B cell (primary cell): ENCODE results near the gene SRGAP2B. TPM values are rescaled to one million over a fixed set of nuclear protein-coding genes. Genes with fewer than 3 reads are reported as not detected.
"Not testable (repeated sequence)": the region's sequence is repeated elsewhere in the genome, so short reads cannot be mapped to it uniquely, and the experiment has no call there.

Experiments
- ATAC-seq: fragments of 200-7000 bp; cut with Tn5 transposase; one replicate; pipeline ENCODE4 v1.10.0; 2021; ENCODE audit warnings: low read depth, mild to moderate bottlenecking, moderate number of reproducible peaks, moderate library complexity
- CTCF ChIA-PET: fragments of 350-600 bp; sonication (Branson Sonifier 250); formaldehyde crosslinking; loops from one replicate; lab custom pipeline; 2021; ENCODE audit warnings: antibody characterized with exemption, inconsistent platforms; lab: Charles Lee
- POLR2A ChIA-PET: fragments of 350-600 bp; sonication (Branson Sonifier 250); formaldehyde crosslinking; loops from one replicate; lab custom pipeline; 2021; ENCODE audit warnings: antibody characterized with exemption; lab: Charles Lee
- DNase-seq: peaks from one replicate; pipeline ENCODE4 v3.0.0; 2013
- H2AFZ ChIP-seq: 2 replicates; pipeline ENCODE4 v1.6.1; 2012; ENCODE audit warnings: mild to moderate bottlenecking, low read depth, low read length; ENCODE audit not compliant: insufficient read depth, poor library complexity, severe bottlenecking
- H3K27ac ChIP-seq, 2 donors: 1 replicate in 1 of 2; 2 replicates in 1 of 2; pipeline ENCODE4 v1.5.1; 2012 to 2013; ENCODE audit warnings: low read length in 2 of 2, mild to moderate bottlenecking in 2 of 2, moderate library complexity in 1 of 2
- H3K27me3 ChIP-seq, 4 experiments: fragments of 200-600 bp in 1 of 4; sonication (generic) in 1 of 4; replicated peaks in 1 of 4; 1 replicate in 2 of 4; 2 replicates in 2 of 4; pipeline versions ENCODE4 v1.6.1 to v1.7.0; 2013 to 2016; ENCODE audit warnings: low read length in 3 of 4, mild to moderate bottlenecking in 2 of 4, mixed read lengths in 1 of 4, moderate library complexity in 1 of 4; ENCODE audit not compliant: insufficient read depth in 4 of 4, control insufficient read depth in 3 of 4; ENCODE audit errors: control extremely low read depth in 1 of 4
- H3K36me3 ChIP-seq, 2 experiments: replicated peaks in 1 of 2; 1 replicate in 1 of 2; 2 replicates in 1 of 2; pipeline versions ENCODE4 v1.6.1 to v1.7.1; 2013; ENCODE audit warnings: low read length in 1 of 2; ENCODE audit not compliant: insufficient read depth in 2 of 2, control insufficient read depth in 1 of 2; ENCODE audit errors: control extremely low read depth in 1 of 2, extremely low read depth in 1 of 2
- H3K4me1 ChIP-seq, 2 donors: fragments of 200-600 bp in 1 of 2; sonication (generic) in 1 of 2; 1 replicate in 1 of 2; 2 replicates in 1 of 2; pipeline versions ENCODE4 v1.5.1 to v1.6.1; 2013 to 2017; ENCODE audit warnings: low read length in 2 of 2; ENCODE audit not compliant: control insufficient read depth in 2 of 2, insufficient read depth in 2 of 2
- H3K4me2 ChIP-seq: replicated peaks from 2 replicates; pipeline ENCODE3; 2012; ENCODE audit warnings: mild to moderate bottlenecking, low read depth, low read length; ENCODE audit not compliant: poor library complexity, severe bottlenecking
- H3K4me3 ChIP-seq, 5 experiments: fragments of 200-600 bp in 1 of 5; sonication (generic) in 1 of 5; 1 replicate in 3 of 5; 2 replicates in 2 of 5; pipeline versions ENCODE4 v1.5.1 to v1.7.0; 2011 to 2016; ENCODE audit warnings: low read length in 4 of 5, mild to moderate bottlenecking in 4 of 5, low read depth in 2 of 5, control low read depth in 1 of 5, moderate library complexity in 1 of 5; ENCODE audit not compliant: insufficient read depth in 1 of 5; ENCODE audit errors: control extremely low read depth in 1 of 5, extremely low read depth in 1 of 5
- H3K79me2 ChIP-seq: fragments of 200-600 bp; sonication (generic); one replicate; pipeline ENCODE4 v1.6.0; 2016; ENCODE audit warnings: low read length; ENCODE audit not compliant: control insufficient read depth, insufficient read depth
- H3K9ac ChIP-seq: fragments of 200-600 bp; sonication (generic); 2 replicates; pipeline ENCODE4 v1.6.1; 2017; ENCODE audit warnings: mild to moderate bottlenecking, low read length, moderate library complexity
- H3K9me3 ChIP-seq, 3 donors: one replicate each; pipeline versions ENCODE4 v1.6.1 to v1.7.1; 2013; ENCODE audit warnings: low read length in 2 of 3; ENCODE audit not compliant: control insufficient read depth in 2 of 3, insufficient read depth in 1 of 3; ENCODE audit errors: control extremely low read depth in 1 of 3
- H4K20me1 ChIP-seq: 2 replicates; pipeline ENCODE4 v1.6.0; 2012; ENCODE audit warnings: mild to moderate bottlenecking, low read length; ENCODE audit not compliant: insufficient read depth, control insufficient read depth, poor library complexity, severe bottlenecking
- H3K27ac Mint-ChIP-seq: one replicate; pipeline ENCODE4 v1.8.0; 2021; ENCODE audit warnings: mixed read lengths
- H3K27me3 Mint-ChIP-seq: one replicate; pipeline ENCODE4 v1.8.0; 2021; ENCODE audit warnings: mixed read lengths
- H3K4me1 Mint-ChIP-seq: one replicate; pipeline ENCODE4 v1.8.0; 2021; ENCODE audit warnings: mixed read lengths
- H3K4me3 Mint-ChIP-seq: one replicate; pipeline ENCODE4 v1.8.0; 2021; ENCODE audit warnings: mixed read lengths
- H3K9me3 Mint-ChIP-seq: one replicate; pipeline ENCODE4 v1.8.0; 2022; ENCODE audit warnings: mixed read lengths; ENCODE audit not compliant: insufficient read depth
- WGBS: methylation state at CpG from one replicate; pipeline ENCODE4 v1.1.5; 2013; ENCODE audit warnings: missing lambda C conversion rate; ENCODE audit not compliant: insufficient coverage; 5-methylcytosine and 5-hydroxymethylcytosine counted together
- intact Hi-C: fragments of 100-400 bp; cut with micrococcal nuclease; formaldehyde crosslinking; loops from one replicate; pipeline ENCODE4 v1.10.0; 2022
- polyA plus RNA-seq: library from polyadenylated mRNA; depleted of rRNA; stranded (reverse); fragments of >200 nt; gene quantifications from 2 replicates; pipeline ENCODE4 v1.2.3, GENCODE V29; 2012
- total RNA-seq, 2 donors: library from RNA; stranded (reverse); fragments of 120-200 nt in 1 of 2; gene quantifications; 1 replicate in 1 of 2; 2 replicates in 1 of 2; pipeline versions ENCODE4 v1.2.3 to v1.2.4, GENCODE V29; 2013 to 2022

SRGAP2B gene
- total and polyA plus RNA-seq, 2 donors (not counting 1 experiment from before 2014, with no cell fraction given) = 3.0 to 36.5 TPM

- H3K27me3 ChIP-seq, ATAC-seq, H3K4me3 Mint-ChIP-seq, POLR2A ChIA-PET, H3K27ac ChIP-seq, H3K4me2 ChIP-seq, intact Hi-C loops, H3K4me1 Mint-ChIP-seq, DNase-seq, H2AFZ ChIP-seq, H3K9ac ChIP-seq, H3K4me3 ChIP-seq, H3K9me3 ChIP-seq, H3K27ac Mint-ChIP-seq, H3K4me1 ChIP-seq, H3K9me3 Mint-ChIP-seq, CTCF ChIA-PET, H3K79me2 ChIP-seq, H3K27me3 Mint-ChIP-seq, H3K36me3 ChIP-seq, H4K20me1 ChIP-seq: not testable (repeated sequence)
- no CpG with 5 or more reads among the region's 5 CpGs for WGBS
Measured at GRCh38 chr1:144923640-144924039, 171.5 kb downstream of the SRGAP2B start.

DNA sequence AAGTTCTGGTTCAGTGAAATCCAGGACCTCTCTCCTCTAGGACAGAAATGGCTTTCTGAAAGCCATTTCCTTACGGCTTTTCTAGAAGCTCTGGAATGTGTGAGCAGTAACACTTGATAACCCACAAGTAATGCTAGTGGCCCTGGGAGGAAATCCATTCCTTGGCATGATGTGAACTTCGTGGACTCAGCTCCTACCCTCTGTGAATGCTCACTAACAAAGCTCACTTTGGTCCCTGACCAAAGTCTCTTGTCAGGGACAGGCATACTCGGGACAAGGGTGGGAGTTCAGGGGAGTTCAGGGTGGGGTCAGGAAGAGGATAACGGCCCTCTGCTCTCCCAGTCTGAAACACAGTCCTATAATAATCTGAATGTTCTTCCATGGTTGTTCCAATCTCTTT is 172.3 kb downstream of the SRGAP2B start:
- H3K27ac Mint-ChIP-seq, DNase-seq, intact Hi-C loops, H3K79me2 ChIP-seq, ATAC-seq, H3K4me2 ChIP-seq, H3K27ac ChIP-seq, POLR2A ChIA-PET, H2AFZ ChIP-seq, H3K27me3 Mint-ChIP-seq, H3K4me1 ChIP-seq, H4K20me1 ChIP-seq, H3K27me3 ChIP-seq, H3K4me1 Mint-ChIP-seq, H3K9me3 Mint-ChIP-seq, H3K9me3 ChIP-seq, H3K9ac ChIP-seq, H3K36me3 ChIP-seq, H3K4me3 Mint-ChIP-seq, CTCF ChIA-PET, H3K4me3 ChIP-seq: not testable (repeated sequence)
- WGBS = no CpG with 5 or more reads among the region's 4 CpGs

GRCh38 chr1:144919106-144919505 is 176.0 kb downstream of the SRGAP2B start:
- H3K27me3 Mint-ChIP-seq, H3K4me3 ChIP-seq, POLR2A ChIA-PET, DNase-seq, H3K4me1 Mint-ChIP-seq, H3K4me1 ChIP-seq, CTCF ChIA-PET, H3K9me3 Mint-ChIP-seq, intact Hi-C loops, ATAC-seq, H3K36me3 ChIP-seq, H3K9me3 ChIP-seq, H3K27ac Mint-ChIP-seq, H2AFZ ChIP-seq, H4K20me1 ChIP-seq, H3K27ac ChIP-seq, H3K27me3 ChIP-seq, H3K4me3 Mint-ChIP-seq, H3K4me2 ChIP-seq, H3K9ac ChIP-seq, H3K79me2 ChIP-seq: not testable (repeated sequence)

DNA sequence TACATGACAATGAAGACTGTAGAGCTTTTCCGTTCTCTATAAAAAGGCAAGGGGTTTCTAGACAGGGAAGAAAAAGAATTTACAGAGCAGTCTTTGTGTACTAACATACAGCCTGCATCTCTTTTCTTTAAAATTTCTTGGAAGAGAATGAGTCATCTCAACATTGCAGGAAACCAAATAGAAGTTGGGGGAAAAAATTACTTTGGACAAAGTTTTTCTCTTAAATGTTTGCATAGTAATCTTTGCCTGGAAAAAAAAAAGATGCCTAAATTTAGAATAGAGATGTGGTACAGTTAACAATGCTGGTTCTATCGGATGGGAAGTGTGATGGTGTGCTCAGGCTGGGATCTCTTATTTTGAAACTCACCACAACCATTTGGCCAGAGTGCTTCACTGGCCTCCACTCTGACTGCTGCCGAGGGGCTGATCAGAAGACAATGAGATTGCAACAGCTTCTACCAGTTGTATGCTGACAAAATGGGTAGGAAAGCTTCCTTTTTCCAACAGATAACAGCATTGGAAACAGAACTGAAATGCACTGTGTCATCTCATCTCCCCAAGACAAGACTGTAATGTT is 177.0 kb downstream of the SRGAP2B start:
- H3K79me2 ChIP-seq, POLR2A ChIA-PET, H3K4me3 Mint-ChIP-seq, H3K36me3 ChIP-seq, H3K27ac ChIP-seq, H3K4me3 ChIP-seq, H3K9ac ChIP-seq, H3K27me3 ChIP-seq, ATAC-seq, H2AFZ ChIP-seq, intact Hi-C loops, H4K20me1 ChIP-seq, H3K4me2 ChIP-seq, H3K9me3 ChIP-seq, H3K9me3 Mint-ChIP-seq, H3K27ac Mint-ChIP-seq, H3K27me3 Mint-ChIP-seq, H3K4me1 Mint-ChIP-seq, DNase-seq, CTCF ChIA-PET, H3K4me1 ChIP-seq: not testable (repeated sequence)
- no CpG with 5 or more reads among the region's 3 CpGs for WGBS
